Pancreas (tissue), 10 donors: Measurements from ENCODE around the gene RNF157. TPM values are rescaled to one million over a fixed set of nuclear protein-coding genes. Genes with fewer than 3 reads are reported as not detected.
A peak's percentile ranks its signal among the peaks of the same experiment; 100 is the strongest.

ENCODE experiments used
- ATAC-seq, 4 donors: fragments of 200-7000 bp; cut with Tn5 transposase; one replicate each; pipeline versions ENCODE4 v1.8.0 to v1.9.1; 2020; ENCODE audit warnings: mild to moderate bottlenecking in 4 of 4, moderate library complexity in 4 of 4
- DNase-seq, 6 donors: peaks; one replicate each; pipeline ENCODE4 v3.0.0-alpha.2; 2020
- FAIRE-seq: peaks from 2 replicates; lab custom pipeline; 2012; peaks lifted over from hg19 to GRCh38; lab: Jason Lieb, UNC
- H3K27ac ChIP-seq, 4 donors: fragments of 200-600 bp; sonication (generic); 1 replicate in 3 of 4; 2 replicates in 1 of 4; pipeline versions ENCODE4 v1.5.0 to v1.8.0; 2020
- H3K27me3 ChIP-seq, 4 donors: fragments of 200-600 bp; one replicate each; pipeline ENCODE4 v1.8.0; 2021
- H3K36me3 ChIP-seq, 3 donors: fragments of 200-600 bp; sonication (generic) in 1 of 3; one replicate each; pipeline versions ENCODE4 v1.5.0 to v1.8.0; 2020 to 2021
- H3K4me1 ChIP-seq, 3 donors: fragments of 200-600 bp; one replicate each; pipeline ENCODE4 v1.8.0; 2021
- H3K4me3 ChIP-seq, 4 donors: fragments of 200-600 bp; sonication (generic) in 2 of 4; one replicate each; pipeline versions ENCODE4 v1.5.0 to v1.8.0; 2020 to 2021
- H3K9me3 ChIP-seq, 4 donors: fragments of 200-600 bp; one replicate each; pipeline ENCODE4 v1.8.0; 2021
- CTCF ChIP-seq, 4 donors: fragments of 200-600 bp; sonication (generic) in 3 of 4; IDR thresholded peaks; one replicate each; pipeline versions ENCODE4 v1.5.0 to v1.8.0; 2021; ENCODE audit warnings: antibody characterized with exemption in 4 of 4
- WGBS, 2 donors: extraction: QIAGEN DNeasy Blood & Tissue Kit; methylation state at CpG; one replicate each; pipeline ENCODE4 v1.1.7; 2013; 5-methylcytosine and 5-hydroxymethylcytosine counted together
- intact Hi-C, 3 donors: fragments of 100-400 bp; cut with DNase I; formaldehyde crosslinking; loops; one replicate each; pipeline versions ENCODE4 v1.11.1 to v1.14.2; 2022
- polyA plus RNA-seq, 2 donors: library from polyadenylated mRNA; stranded (reverse); fragments of 200-250 nt; gene quantifications; one replicate each; pipeline ENCODE4 v1.2.3, GENCODE V29; 2013
- total RNA-seq, 6 donors: library from RNA; stranded (reverse); fragmentation: NEBNext Ultra II Directional in 4 of 6; extraction: Animal tissue kit (Norgen Biotek cat#: 25700) in 4 of 6; gene quantifications; one replicate each; pipeline versions ENCODE4 v1.2.1 to v1.2.4, GENCODE V29; 2021 to 2023
- donor health status: healthy with polysubstance abuse.
- donor health status: DM: no; HTN: no; CAD: no; lungs with moderate emphysema.
- donor health status: DM: no; HTN: no; CAD: no.
- donor health status: control.
- donor health status: control.
- donor health status: Bipolar disorder and iron deficiency.
- donor health status: DM: yes; HTN: yes; CAD: no.
- donor health status: DM: no; HTN: no; CAD: no.
- donor health status: DM: no; HTN: no; CAD: no.
- donor health status: DM: yes; HTN: yes; CAD: no.

Gene RNF157
- total and polyA plus RNA-seq, 8 donors, result 0.87 to 6.4 (median 3.3) TPM

DNA sequence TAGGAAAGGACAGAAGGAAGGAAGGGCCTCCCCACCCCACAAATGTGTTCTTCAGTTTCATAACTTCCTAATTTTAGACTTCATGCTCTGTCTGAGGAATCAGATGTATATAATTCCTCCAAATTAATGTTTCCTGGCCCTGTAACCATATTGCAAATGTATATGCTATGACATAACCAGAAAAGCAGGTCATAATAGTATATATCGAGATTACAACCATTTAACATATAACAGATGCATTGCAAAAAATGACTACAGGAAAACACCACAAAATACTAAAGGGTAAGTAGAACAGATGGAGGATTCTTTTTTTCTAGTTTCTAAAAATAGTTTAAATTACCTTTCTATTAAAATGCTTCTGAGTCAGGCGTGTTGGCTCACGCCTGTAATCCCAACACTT is 133.6 kb downstream of the RNF157 start:
- peaks cover 3 to 10% (median 6%) of the 10 kb centered on the region in 3 donors for H3K4me1 ChIP-seq
- intact Hi-C loops, result no loop called here
- no peak overlapping the region for H3K27ac ChIP-seq
- FAIRE-seq (no peak), DNase-seq (no peak), ATAC-seq (no peak)
- 78 to 89% methylated on average over 3 of the region's 3 CpGs for WGBS, 2 donors
- H3K9me3 ChIP-seq, result no peaks in the 10 kb centered on the region
- H3K27me3 ChIP-seq, result no peaks in the 10 kb centered on the region
- TF ChIP-seq CTCF (IDR thresholded peaks at IDR 0.05), result no peak
- H3K4me3 ChIP-seq, result no peak overlapping the region
- H3K36me3 ChIP-seq, result no peaks in the 10 kb centered on the region

DNA sequence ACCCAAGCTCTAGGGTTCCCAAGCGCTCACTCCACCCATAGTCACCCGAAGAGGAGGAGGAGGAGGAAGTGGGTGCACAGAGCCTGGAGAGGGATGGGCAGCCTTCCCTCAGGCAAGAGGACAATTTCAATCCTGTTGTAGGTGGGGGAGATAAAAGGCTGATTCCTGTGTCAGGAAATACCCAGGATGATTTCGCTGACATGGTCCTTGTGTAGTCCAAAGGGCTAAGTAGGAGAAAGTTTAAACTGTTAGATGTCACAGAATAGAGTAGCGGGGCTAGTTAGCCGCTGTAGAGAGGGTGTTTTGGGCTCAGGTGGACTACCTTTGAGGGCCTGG is 135.4 kb downstream of the RNF157 start:
- Histone ChIP-seq H3K9me3 (no peaks in the 10 kb centered on the region), H3K27me3 (no peaks in the 10 kb centered on the region), H3K27ac (no peak overlapping the region), H3K4me1 (peaks cover 3 to 10% (median 6%) of the 10 kb centered on the region in 3 donors), H3K36me3 (peaks cover 0 to 15% (median 3%) of the 10 kb centered on the region in 3 donors), H3K4me3 (no peak overlapping the region)
- 74 to 90% methylated on average over 5 of the region's 5 CpGs for WGBS, 2 donors
- FAIRE-seq (no peak), ATAC-seq (no peak), DNase-seq (no peak)
- TF ChIP-seq CTCF (IDR thresholded peaks at IDR 0.05), result no peak
- intact Hi-C loops, result no loop called here

DNA sequence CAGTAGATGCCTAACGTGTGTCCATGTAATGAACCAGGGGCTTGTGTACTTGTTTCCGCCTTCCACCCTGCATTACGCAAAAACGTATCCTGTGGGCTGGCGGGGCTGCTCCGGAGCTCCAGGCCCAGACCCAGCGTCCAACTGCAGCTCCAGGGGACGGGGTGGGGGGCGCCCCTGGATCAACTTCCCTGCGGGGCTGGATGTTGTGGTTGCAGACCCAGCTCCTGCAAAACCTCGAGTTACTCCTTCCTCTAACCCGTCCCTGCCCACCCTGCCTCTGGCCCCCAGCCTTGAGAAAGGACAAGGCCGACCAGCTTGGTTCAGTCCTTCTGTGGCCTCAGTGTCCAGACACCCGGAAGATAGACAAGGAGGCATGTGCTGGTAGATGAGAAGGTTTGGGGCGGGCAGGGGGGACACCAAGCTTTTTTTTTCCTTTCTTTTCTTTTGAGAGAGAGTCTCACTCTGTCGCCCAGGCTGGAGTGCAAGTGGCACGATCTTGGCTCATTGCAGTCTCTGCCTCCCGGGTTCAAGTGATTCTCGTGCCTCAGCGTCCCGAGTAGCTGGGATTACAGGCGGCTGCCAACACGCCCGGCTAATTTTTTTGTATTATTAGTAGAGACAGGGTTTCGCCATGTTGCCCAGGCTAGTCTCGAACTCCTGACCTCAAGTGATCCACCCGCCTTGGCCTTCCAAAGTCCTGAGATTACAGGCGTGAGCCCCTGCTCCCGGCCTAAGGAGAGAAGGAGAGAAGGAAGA is 136.0 kb downstream of the RNF157 start:
- peak overlapping the region in 3 of 4 donors; percentile 33 to 75 (median 61) for H3K27ac ChIP-seq
- ATAC-seq, result no peak
- peaks cover 0 to 19% (median 3%) of the 10 kb centered on the region in 3 donors for H3K36me3 ChIP-seq
- FAIRE-seq, result no peak
- no peaks in the 10 kb centered on the region for H3K9me3 ChIP-seq
- DNase-seq, result peak in 2 of 6 donors; percentile 58 to 62
- H3K4me1 ChIP-seq, result peaks cover 3 to 10% (median 6%) of the 10 kb centered on the region in 3 donors
- peak overlapping the region in 3 of 4 donors; percentile 64 to 88 (median 83) for H3K4me3 ChIP-seq
- TF ChIP-seq CTCF (IDR thresholded peaks at IDR 0.05), result no peak
- H3K27me3 ChIP-seq, result no peaks in the 10 kb centered on the region
- intact Hi-C loops, result no loop called here
- WGBS, 2 donors, result 82 to 86% methylated on average over 29 of the region's 29 CpGs

- no peak for FAIRE-seq
- ATAC-seq, result peak; percentile 96
- 4 to 5% methylated on average over 49 to 55 of the region's 55 CpGs for WGBS, 2 donors
Observed at GRCh38 chr17:76103274-76104139, 136.8 kb downstream of the RNF157 start, which contains the start of gene EXOC7. Gene EXOC7, minus strand, starts transcription at chr17:76103787. Its CDS starts 95 bp downstream, at chr17:76103692.

More at GRCh38 chr17:76103274-76104139, 136.8 kb downstream of the RNF157 start, which contains the start of gene EXOC7:
- H3K27me3 ChIP-seq, result no peaks in the 10 kb centered on the region
- H3K27ac ChIP-seq, result peak within 1 kb of the TSS in 3 of 4 donors; percentile 33 to 75 (median 61)
- peaks cover 3 to 10% (median 6%) of the 10 kb centered on the region in 3 donors for H3K4me1 ChIP-seq
- H3K36me3 ChIP-seq, result peaks cover 0 to 21% (median 3%) of the 10 kb centered on the region in 3 donors
- peak; percentile 85 to 97 (median 92) for DNase-seq
- H3K9me3 ChIP-seq, result no peaks in the 10 kb centered on the region
- intact Hi-C loops, result no loop called here
- TF ChIP-seq CTCF (IDR thresholded peaks at IDR 0.05), result no peak
- H3K4me3 ChIP-seq, result peak within 1 kb of the TSS; percentile 64 to 88 (median 79)
